GM21381 (cell line): Measurements from ENCODE around the gene CCDC57.

Experiments
- ATAC-seq: cut with Tn5 transposase; IDR thresholded peaks from one replicate; pipeline ENCODE4 v1.9.1; 2021; ENCODE audit warnings: mild to moderate bottlenecking, moderate library complexity; ENCODE audit not compliant: unreplicated experiment

The CCDC57 gene

GRCh38 chr17:82084373-82085030 lies 128.1 kb downstream of the CCDC57 start:
- no peak for ATAC-seq

- ATAC-seq, result no peak
Measured at GRCh38 chr17:82083533-82084359, 128.9 kb downstream of the CCDC57 start.

GRCh38 chr17:82083009-82083408 lies 129.6 kb downstream of the CCDC57 start:
- ATAC-seq, result no peak

- ATAC-seq, result no peak
Measured at GRCh38 chr17:82082456-82082855, 130.2 kb downstream of the CCDC57 start.

- no peak for ATAC-seq
Measured at GRCh38 chr17:82081966-82082365, 130.7 kb downstream of the CCDC57 start.

GRCh38 chr17:82081546-82081945 lies 131.1 kb downstream of the CCDC57 start:
- no peak for ATAC-seq

GRCh38 chr17:82080789-82081464 lies 131.7 kb downstream of the CCDC57 start:
- no peak for ATAC-seq

- ATAC-seq, result no peak
Measured at GRCh38 chr17:82080048-82080788, 132.4 kb downstream of the CCDC57 start.

GRCh38 chr17:82079001-82079677 lies 133.5 kb downstream of the CCDC57 start:
- ATAC-seq, result no peak

- ATAC-seq, result no peak
Measured at GRCh38 chr17:82078433-82078832, 134.2 kb downstream of the CCDC57 start.

- no peak for ATAC-seq
Measured at GRCh38 chr17:82077617-82078358, 134.9 kb downstream of the CCDC57 start.

GRCh38 chr17:82076785-82077591 lies 135.7 kb downstream of the CCDC57 start:
- no peak for ATAC-seq

- no peak for ATAC-seq
Measured at GRCh38 chr17:82076018-82076784, 136.4 kb downstream of the CCDC57 start.

- no peak for ATAC-seq
Measured at GRCh38 chr17:82073446-82073845, 139.2 kb downstream of the CCDC57 start.

- no peak for ATAC-seq
Measured at GRCh38 chr17:82072827-82073226, 139.8 kb downstream of the CCDC57 start.

GRCh38 chr17:82070611-82071010 lies 142.0 kb downstream of the CCDC57 start:
- ATAC-seq, result no peak

GRCh38 chr17:82065638-82066303 lies 146.9 kb downstream of the CCDC57 start, which contains the start of gene DUS1L:
Gene DUS1L, minus strand, starts transcription at chr17:82065804. Its CDS starts 745 bp downstream, at chr17:82065059.
- peak; percentile 74 for ATAC-seq
